AG10803 (cell line): ENCODE results near the gene AQP12B.

Source experiments
- DNase-seq: peaks from one replicate; pipeline ENCODE4 v3.0.0; 2010; ENCODE audit warnings: low read depth
- H3K4me3 ChIP-seq: 2 replicates; pipeline ENCODE4 v1.5.1; 2011; ENCODE audit warnings: mild to moderate bottlenecking, low read length, control low read depth
- CTCF ChIP-seq: conservative IDR thresholded peaks from 2 replicates; pipeline ENCODE4 v1.5.1; 2011; ENCODE audit warnings: mild to moderate bottlenecking, low read length, control low read depth, inconsistent platforms

AQP12B gene

GRCh38 chr2:240631548-240632305 is 51.0 kb downstream of the AQP12B start:
- TF ChIP-seq CTCF: no peak
- no peak overlapping the region for H3K4me3 ChIP-seq
- DNase-seq: no peak

GRCh38 chr2:240630771-240631547 is 51.7 kb downstream of the AQP12B start:
- no peak for TF ChIP-seq CTCF
- DNase-seq: no peak
- no peak overlapping the region for H3K4me3 ChIP-seq

GRCh38 chr2:240629968-240630770 is 52.5 kb downstream of the AQP12B start:
- no peak overlapping the region for H3K4me3 ChIP-seq
- no peak for TF ChIP-seq CTCF
- no peak for DNase-seq

GRCh38 chr2:240629619-240629967 is 53.1 kb downstream of the AQP12B start:
- DNase-seq: no peak

GRCh38 chr2:240628808-240629618 is 53.7 kb downstream of the AQP12B start:
- TF ChIP-seq CTCF: no peak

More at GRCh38 chr2:240629619-240629967, 53.1 kb downstream of the AQP12B start:
- no peak for TF ChIP-seq CTCF
- no peak overlapping the region for H3K4me3 ChIP-seq

GRCh38 chr2:240628507-240628807 is 54.2 kb downstream of the AQP12B start:
- no peak for TF ChIP-seq CTCF
- DNase-seq: no peak
- H3K4me3 ChIP-seq: no peak overlapping the region

More at GRCh38 chr2:240628808-240629618, 53.7 kb downstream of the AQP12B start:
- no peak for DNase-seq
- no peak overlapping the region for H3K4me3 ChIP-seq
